HepG2 (cell line): ENCODE data around the gene TFE3. TPM values are rescaled to one million over a fixed set of nuclear protein-coding genes. Genes with fewer than 3 reads are reported as not detected.

Source experiments
- BCL6 ChIP-seq: IDR thresholded peaks from 2 replicates; pipeline ENCODE4 v1.6.1; 2016; ENCODE audit warnings: missing genetic modification reagents, missing compliant biosample characterization
- CREM ChIP-seq, 2 experiments: sonication (generic) in 1 of 2; formaldehyde crosslinking in 1 of 2; IDR thresholded peaks; 2 replicates each; pipeline versions ENCODE4 v1.4.0 to v1.6.1; 2016 to 2020; ENCODE audit warnings: antibody characterized with exemption in 1 of 2, mild to moderate bottlenecking in 1 of 2, missing genetic modification reagents in 1 of 2
- GATAD1 ChIP-seq: IDR thresholded peaks from 2 replicates; pipeline ENCODE4 v1.6.1; 2016; ENCODE audit warnings: missing genetic modification reagents, missing compliant biosample characterization
- KDM6A ChIP-seq: IDR thresholded peaks from 2 replicates; pipeline ENCODE4 v1.6.1; 2016; ENCODE audit warnings: low read depth
- MYNN ChIP-seq: sonication (generic); formaldehyde crosslinking; IDR thresholded peaks from 2 replicates; pipeline ENCODE4 v1.4.0; 2020; ENCODE audit warnings: mild to moderate bottlenecking, low read depth, missing genetic modification reagents
- NCOA2 ChIP-seq: sonication (generic); formaldehyde crosslinking; IDR thresholded peaks from 2 replicates; pipeline ENCODE4 v1.8.0; 2022; ENCODE audit warnings: inconsistent platforms
- SUZ12 ChIP-seq: fragments of 150-350 bp; IDR thresholded peaks from 2 replicates; pipeline ENCODE4 v1.6.1; 2014; ENCODE audit warnings: low read depth, low read length
- TRIM24 ChIP-seq: sonication (generic); formaldehyde crosslinking; IDR thresholded peaks from 2 replicates; pipeline ENCODE4 v1.8.0; 2022; ENCODE audit warnings: mild to moderate bottlenecking, missing genetic modification reagents
- ZFP1 ChIP-seq: IDR thresholded peaks from 2 replicates; pipeline ENCODE4 v1.6.1; 2016
- ZFP36 ChIP-seq: fragments of 150-350 bp; IDR thresholded peaks from 2 replicates; pipeline ENCODE4 v1.6.1; 2018; ENCODE audit warnings: borderline replicate concordance, low read length, low read depth; ENCODE audit not compliant: partially characterized antibody
- polyA plus RNA-seq, 8 experiments: library from polyadenylated mRNA; depleted of rRNA in 3 of 8; stranded (reverse) in 7 of 8; unstranded in 1 of 8; fragments of >200 nt; fragmentation: Illumina TruSeq in 4 of 8; extraction: Trizol in 4 of 8; gene quantifications; 2 replicates each; pipeline versions ENCODE4 v1.2.1 to v1.2.3, GENCODE V29; 2011 to 2016; ENCODE audit warnings: low read depth in 4 of 8, missing spikeins in 1 of 8, mixed read lengths in 1 of 8; ENCODE audit not compliant: insufficient read depth in 1 of 8
- total RNA-seq, 5 experiments: library from RNA; depleted of rRNA; stranded (reverse); fragments of >200 nt; fragmentation: Illumina TruSeq; extraction: Trizol; gene quantifications; 2 replicates each; pipeline ENCODE4 v1.2.3, GENCODE V29; 2016; ENCODE audit warnings: low read depth in 1 of 5
- TF ChIP-seq, protein P1 (sequence below), 2 experiments: sonication (generic) in 1 of 2; formaldehyde crosslinking in 1 of 2; IDR thresholded peaks; 2 replicates each; pipeline versions ENCODE4 v1.4.0 to v1.6.1; 2016 to 2020; ENCODE audit warnings: borderline replicate concordance in 1 of 2, low read depth in 1 of 2, mild to moderate bottlenecking in 1 of 2, missing genetic modification reagents in 1 of 2
- TF ChIP-seq, protein P2 (sequence below): sonication (generic); formaldehyde crosslinking; IDR thresholded peaks from 2 replicates; pipeline ENCODE4 v1.9.0; 2021; ENCODE audit warnings: missing genetic modification reagents, mild to moderate bottlenecking, borderline replicate concordance
- TF ChIP-seq, protein P3 (sequence below): sonication (generic); formaldehyde crosslinking; IDR thresholded peaks from 2 replicates; pipeline ENCODE4 v1.5.0; 2020; ENCODE audit warnings: missing genetic modification reagents, mild to moderate bottlenecking, borderline replicate concordance
- TF ChIP-seq, protein P4 (sequence below): sonication (generic); formaldehyde crosslinking; IDR thresholded peaks from 2 replicates; pipeline ENCODE4 v1.5.0; 2020; ENCODE audit warnings: missing genetic modification reagents
- TF ChIP-seq, protein P5 (sequence below): sonication (generic); formaldehyde crosslinking; IDR thresholded peaks from 2 replicates; pipeline ENCODE4 v1.4.0; 2020; ENCODE audit warnings: missing genetic modification reagents
- TF ChIP-seq, protein P6 (sequence below): sonication (generic); formaldehyde crosslinking; IDR thresholded peaks from 2 replicates; pipeline ENCODE4 v1.5.0; 2020; ENCODE audit warnings: missing genetic modification reagents, mild to moderate bottlenecking, borderline replicate concordance
- TF ChIP-seq, protein P7 (sequence below): sonication (generic); formaldehyde crosslinking; IDR thresholded peaks from 2 replicates; pipeline ENCODE4 v1.8.0; 2022; ENCODE audit warnings: missing genetic modification reagents, mild to moderate bottlenecking, borderline replicate concordance

TFE3 gene
- total and polyA plus RNA-seq, 2 of the 13 experiments (the other 11 are each of a cell fraction or from before 2014, with no cell fraction given): 8.3 to 12.3 TPM

DNA sequence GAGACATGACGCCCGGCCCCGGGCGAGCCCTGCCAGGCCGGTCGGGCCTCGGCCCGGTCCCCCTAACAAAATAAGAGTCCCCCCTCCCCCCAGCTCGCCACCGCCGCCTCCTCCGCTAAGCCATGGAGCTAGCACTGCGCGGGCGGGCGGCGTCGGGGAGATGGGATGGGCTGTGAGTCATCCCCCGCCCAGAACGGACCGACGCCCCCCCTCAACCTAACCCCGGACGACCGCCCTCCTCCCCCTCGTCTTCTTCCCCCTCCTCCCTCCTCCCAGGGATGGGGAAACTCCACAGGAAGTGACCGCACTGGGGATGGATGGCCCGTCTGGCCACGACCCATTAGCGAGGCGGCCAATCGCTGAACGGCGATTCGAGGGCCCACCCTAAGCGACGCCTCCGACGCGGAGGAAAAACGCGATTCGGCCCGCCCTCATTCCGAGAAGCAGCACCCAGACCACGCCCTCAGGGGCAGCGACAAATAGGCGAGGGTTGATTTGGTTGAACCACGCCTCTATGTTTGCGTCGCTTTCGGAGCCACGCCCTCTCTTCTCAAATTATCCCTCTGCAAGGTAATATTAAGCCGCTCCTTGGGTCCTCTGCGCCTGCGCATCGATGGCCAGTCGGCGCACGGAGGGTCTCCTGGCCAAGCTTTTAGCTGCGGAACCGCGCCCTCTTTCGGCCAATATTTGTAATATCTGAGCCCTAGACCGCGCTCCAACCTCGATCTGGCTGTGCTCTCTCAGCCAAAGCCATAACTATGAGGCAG is at the start of gene TFE3 (continued):
- no peak for TF ChIP-seq KDM6A
- no peak for TF ChIP-seq TRIM24 (CRISPR knock-in tag)
- TF ChIP-seq, protein P1, sequence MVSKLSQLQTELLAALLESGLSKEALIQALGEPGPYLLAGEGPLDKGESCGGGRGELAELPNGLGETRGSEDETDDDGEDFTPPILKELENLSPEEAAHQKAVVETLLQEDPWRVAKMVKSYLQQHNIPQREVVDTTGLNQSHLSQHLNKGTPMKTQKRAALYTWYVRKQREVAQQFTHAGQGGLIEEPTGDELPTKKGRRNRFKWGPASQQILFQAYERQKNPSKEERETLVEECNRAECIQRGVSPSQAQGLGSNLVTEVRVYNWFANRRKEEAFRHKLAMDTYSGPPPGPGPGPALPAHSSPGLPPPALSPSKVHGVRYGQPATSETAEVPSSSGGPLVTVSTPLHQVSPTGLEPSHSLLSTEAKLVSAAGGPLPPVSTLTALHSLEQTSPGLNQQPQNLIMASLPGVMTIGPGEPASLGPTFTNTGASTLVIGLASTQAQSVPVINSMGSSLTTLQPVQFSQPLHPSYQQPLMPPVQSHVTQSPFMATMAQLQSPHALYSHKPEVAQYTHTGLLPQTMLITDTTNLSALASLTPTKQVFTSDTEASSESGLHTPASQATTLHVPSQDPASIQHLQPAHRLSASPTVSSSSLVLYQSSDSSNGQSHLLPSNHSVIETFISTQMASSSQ (IDR thresholded peaks at IDR 0.05; ENCODE audit: low read depth): no peak
- TF ChIP-seq, protein P1 (CRISPR knock-in tag; IDR thresholded peaks at IDR 0.05; ENCODE audit: borderline replicate concordance): no peak
- no peak for TF ChIP-seq BCL6 (CRISPR knock-in tag)
- no peak for TF ChIP-seq SUZ12
- TF ChIP-seq NCOA2 (CRISPR knock-in tag): no peak
- TF ChIP-seq, protein P2, sequence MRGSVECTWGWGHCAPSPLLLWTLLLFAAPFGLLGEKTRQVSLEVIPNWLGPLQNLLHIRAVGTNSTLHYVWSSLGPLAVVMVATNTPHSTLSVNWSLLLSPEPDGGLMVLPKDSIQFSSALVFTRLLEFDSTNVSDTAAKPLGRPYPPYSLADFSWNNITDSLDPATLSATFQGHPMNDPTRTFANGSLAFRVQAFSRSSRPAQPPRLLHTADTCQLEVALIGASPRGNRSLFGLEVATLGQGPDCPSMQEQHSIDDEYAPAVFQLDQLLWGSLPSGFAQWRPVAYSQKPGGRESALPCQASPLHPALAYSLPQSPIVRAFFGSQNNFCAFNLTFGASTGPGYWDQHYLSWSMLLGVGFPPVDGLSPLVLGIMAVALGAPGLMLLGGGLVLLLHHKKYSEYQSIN: no peak
- TF ChIP-seq, protein P3, sequence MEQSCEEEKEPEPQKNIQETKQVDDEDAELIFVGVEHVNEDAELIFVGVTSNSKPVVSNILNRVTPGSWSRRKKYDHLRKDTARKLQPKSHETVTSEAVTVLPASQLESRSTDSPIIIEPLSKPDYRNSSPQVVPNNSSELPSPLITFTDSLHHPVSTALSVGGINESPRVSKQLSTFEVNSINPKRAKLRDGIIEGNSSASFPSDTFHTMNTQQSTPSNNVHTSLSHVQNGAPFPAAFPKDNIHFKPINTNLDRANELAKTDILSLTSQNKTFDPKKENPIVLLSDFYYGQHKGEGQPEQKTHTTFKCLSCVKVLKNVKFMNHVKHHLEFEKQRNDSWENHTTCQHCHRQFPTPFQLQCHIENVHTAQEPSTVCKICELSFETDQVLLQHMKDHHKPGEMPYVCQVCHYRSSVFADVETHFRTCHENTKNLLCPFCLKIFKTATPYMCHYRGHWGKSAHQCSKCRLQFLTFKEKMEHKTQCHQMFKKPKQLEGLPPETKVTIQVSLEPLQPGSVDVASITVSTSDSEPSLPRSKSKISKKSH: no peak
- TF ChIP-seq ZFP1 (CRISPR knock-in tag): no peak
- TF ChIP-seq, protein P4, sequence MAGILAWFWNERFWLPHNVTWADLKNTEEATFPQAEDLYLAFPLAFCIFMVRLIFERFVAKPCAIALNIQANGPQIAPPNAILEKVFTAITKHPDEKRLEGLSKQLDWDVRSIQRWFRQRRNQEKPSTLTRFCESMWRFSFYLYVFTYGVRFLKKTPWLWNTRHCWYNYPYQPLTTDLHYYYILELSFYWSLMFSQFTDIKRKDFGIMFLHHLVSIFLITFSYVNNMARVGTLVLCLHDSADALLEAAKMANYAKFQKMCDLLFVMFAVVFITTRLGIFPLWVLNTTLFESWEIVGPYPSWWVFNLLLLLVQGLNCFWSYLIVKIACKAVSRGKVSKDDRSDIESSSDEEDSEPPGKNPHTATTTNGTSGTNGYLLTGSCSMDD (CRISPR knock-in tag): no peak
- TF ChIP-seq CREM (IDR thresholded peaks at IDR 0.05): peak; percentile 71
- no peak for TF ChIP-seq CREM (CRISPR knock-in tag; IDR thresholded peaks at IDR 0.05)
- TF ChIP-seq, protein P5, sequence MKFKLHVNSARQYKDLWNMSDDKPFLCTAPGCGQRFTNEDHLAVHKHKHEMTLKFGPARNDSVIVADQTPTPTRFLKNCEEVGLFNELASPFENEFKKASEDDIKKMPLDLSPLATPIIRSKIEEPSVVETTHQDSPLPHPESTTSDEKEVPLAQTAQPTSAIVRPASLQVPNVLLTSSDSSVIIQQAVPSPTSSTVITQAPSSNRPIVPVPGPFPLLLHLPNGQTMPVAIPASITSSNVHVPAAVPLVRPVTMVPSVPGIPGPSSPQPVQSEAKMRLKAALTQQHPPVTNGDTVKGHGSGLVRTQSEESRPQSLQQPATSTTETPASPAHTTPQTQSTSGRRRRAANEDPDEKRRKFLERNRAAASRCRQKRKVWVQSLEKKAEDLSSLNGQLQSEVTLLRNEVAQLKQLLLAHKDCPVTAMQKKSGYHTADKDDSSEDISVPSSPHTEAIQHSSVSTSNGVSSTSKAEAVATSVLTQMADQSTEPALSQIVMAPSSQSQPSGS: no peak
- peak; percentile 100 for TF ChIP-seq MYNN (CRISPR knock-in tag)
- no peak for TF ChIP-seq ZFP36
- TF ChIP-seq, protein P6, sequence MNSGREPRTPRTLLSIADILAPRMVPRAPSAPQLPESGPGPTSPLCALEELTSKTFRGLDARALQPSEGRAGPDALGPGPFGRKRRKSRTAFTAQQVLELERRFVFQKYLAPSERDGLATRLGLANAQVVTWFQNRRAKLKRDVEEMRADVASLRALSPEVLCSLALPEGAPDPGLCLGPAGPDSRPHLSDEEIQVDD (CRISPR knock-in tag): no peak
- peak; percentile 70 for TF ChIP-seq GATAD1
- TF ChIP-seq, protein P7, sequence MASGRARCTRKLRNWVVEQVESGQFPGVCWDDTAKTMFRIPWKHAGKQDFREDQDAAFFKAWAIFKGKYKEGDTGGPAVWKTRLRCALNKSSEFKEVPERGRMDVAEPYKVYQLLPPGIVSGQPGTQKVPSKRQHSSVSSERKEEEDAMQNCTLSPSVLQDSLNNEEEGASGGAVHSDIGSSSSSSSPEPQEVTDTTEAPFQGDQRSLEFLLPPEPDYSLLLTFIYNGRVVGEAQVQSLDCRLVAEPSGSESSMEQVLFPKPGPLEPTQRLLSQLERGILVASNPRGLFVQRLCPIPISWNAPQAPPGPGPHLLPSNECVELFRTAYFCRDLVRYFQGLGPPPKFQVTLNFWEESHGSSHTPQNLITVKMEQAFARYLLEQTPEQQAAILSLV (CRISPR knock-in tag): no peak
